ENCODE results near the gene CYP46A1.

The CYP46A1 gene

GRCh38 chr14:99726538-99727095 lies 42.5 kb downstream of the CYP46A1 start:
- in situ Hi-C loops (cut with HindIII; ENCODE audit: low sequenced_read_pairs): loop anchor here (10.0 kb wide), 1 partner anchor 68 kb away; the partner anchor contains the start of gene EML1

GRCh38 chr14:99727096-99727870 lies 43.2 kb downstream of the CYP46A1 start:
- in situ Hi-C loops (cut with HindIII; ENCODE audit: low sequenced_read_pairs): loop anchor here (10.0 kb wide), 1 partner anchor 68 kb away; the partner anchor contains the start of gene EML1

DNA sequence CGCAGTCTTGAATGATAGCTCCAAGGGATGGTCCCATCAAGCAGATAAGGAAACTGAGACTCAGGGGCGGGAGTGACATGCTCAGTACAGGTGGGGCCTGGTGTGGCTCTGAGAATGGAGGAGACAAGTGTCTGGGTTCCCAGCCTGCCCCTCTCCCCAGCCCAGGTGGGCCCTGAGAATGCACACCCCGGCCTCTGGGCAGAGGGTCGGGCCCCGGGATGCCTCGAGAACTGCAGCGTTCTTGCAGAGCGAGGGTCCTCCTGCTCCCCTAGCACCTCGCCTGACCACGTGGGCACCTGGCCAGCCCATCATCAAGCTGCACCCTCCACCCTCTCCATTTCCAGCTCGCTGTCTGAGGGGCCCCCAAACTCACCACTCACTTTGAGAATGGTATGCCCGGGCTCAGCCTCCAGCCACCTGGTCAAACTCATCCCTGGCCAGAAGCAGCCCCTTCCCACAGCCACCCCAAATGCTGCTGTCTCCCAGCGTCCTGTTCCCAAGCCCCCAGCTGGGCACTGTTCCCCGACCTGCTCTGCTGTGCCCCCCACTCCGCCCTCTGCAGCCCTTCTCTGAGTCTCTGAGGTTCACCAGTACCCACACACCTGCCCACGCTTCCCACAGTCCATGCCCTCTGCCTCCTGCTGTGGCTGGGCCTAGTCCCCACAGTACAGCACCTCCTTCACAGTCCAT lies 44.3 kb downstream of the CYP46A1 start:
- in situ Hi-C loops (cut with HindIII; ENCODE audit: low sequenced_read_pairs): loop anchor here (10.0 kb wide), 1 partner anchor 66 kb away; the partner anchor contains the start of gene EML1

- in situ Hi-C loops (cut with HindIII; ENCODE audit: low sequenced_read_pairs): loop anchor here (10.0 kb wide), 1 partner anchor 66 kb away; the partner anchor contains the start of gene EML1
These were observed 44.9 kb downstream of the CYP46A1 start for GRCh38 chr14:99728981-99729451.

GRCh38 chr14:99729991-99730875 lies 46.1 kb downstream of the CYP46A1 start:
- in situ Hi-C loops (cut with HindIII; ENCODE audit: low sequenced_read_pairs): loop anchor here (10.0 kb wide), 1 partner anchor 65 kb away; the partner anchor contains the start of gene EML1

DNA sequence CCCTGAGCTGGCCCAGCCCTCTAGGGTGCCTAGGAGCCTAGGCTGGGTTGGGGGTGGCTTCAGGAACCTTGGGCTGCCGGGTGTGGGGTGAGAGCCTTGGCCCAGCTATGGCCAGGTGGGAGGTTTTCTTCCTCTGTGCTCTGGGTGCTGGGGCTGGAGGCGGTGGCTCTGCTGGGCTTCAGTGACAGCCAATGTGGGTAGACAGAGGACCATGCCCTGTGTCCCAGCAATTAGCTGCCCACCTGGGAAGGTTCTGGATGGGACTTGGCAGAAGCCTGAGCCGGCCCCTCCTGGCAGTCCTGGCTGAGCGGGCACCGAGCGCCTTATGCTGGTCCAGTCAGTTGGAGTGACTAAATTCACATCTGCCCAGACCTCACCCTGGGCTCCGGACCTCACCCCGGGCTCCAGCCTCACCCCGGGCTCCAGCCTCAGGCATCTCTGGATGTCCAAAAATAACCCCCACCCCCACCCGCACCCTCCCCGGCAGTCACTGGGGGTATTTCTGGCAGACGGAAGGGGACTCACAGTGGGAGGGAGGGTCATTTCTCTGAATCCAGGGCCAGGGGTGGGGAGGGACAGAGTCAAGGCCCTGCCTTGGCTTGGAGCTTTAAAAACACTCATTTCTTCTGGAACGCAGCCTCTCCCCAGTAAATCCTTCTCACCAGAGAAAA lies 46.9 kb downstream of the CYP46A1 start:
- in situ Hi-C loops (cut with HindIII; ENCODE audit: low sequenced_read_pairs): no loop called here

- in situ Hi-C loops (cut with HindIII; ENCODE audit: low sequenced_read_pairs): no loop called here
These were observed 47.7 kb downstream of the CYP46A1 start for GRCh38 chr14:99731547-99732435.

GRCh38 chr14:99732436-99733210 lies 48.5 kb downstream of the CYP46A1 start:
- in situ Hi-C loops (cut with HindIII; ENCODE audit: low sequenced_read_pairs): no loop called here

- in situ Hi-C loops (cut with HindIII; ENCODE audit: low sequenced_read_pairs): no loop called here
These were observed 49.1 kb downstream of the CYP46A1 start for GRCh38 chr14:99733211-99733539.

- in situ Hi-C loops (cut with HindIII; ENCODE audit: low sequenced_read_pairs): no loop called here
These were observed 49.7 kb downstream of the CYP46A1 start for GRCh38 chr14:99733540-99734405.

GRCh38 chr14:99734406-99735051 lies 50.4 kb downstream of the CYP46A1 start:
- in situ Hi-C loops (cut with HindIII; ENCODE audit: low sequenced_read_pairs): no loop called here

DNA sequence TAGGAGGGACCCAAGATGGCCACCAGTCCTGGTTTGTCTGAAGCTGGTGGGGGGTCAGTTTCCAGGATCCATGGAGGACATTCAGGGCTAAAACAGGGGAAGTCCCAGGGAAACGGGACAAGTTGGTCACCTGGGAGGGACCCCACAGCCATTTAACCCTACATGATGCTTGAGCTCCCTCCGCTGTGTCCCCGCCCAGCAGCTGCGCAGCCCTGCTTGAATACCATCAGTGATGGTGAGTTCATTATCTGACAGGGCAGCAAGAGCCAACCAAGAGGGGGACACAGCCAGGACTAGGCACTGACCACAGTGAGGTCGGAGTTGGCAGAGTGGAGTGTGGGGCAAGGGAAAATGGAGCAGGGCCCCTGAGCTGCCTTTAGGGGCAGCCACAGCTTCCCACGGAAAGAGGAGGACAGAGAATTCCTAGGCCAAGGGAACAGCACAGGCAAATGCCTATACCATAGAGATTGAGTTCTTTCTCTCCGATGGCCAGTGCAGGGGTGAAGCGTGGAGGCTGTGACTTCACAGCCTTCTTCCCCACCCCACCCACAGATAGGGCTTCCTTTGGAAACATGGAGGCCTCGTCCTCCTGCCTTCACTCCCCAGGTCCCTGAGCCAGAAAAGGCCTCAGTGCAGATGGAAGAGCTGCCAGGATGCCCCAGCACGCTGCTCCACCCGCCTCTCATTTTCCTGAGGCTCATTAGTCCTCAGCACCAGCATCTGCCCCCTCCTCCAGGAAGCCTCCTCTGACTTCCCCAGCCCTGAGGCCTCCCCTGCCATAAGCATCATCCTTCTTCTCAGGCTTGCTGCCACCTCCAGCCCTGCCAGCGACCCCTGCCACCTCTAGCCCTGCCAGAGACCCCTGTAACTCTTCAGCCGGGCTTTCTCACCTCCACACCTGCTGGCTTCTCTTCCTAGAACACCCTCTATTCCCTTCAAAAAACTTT lies 51.4 kb downstream of the CYP46A1 start:
- in situ Hi-C loops (cut with HindIII; ENCODE audit: low sequenced_read_pairs): no loop called here

GRCh38 chr14:99736603-99737371 lies 52.7 kb downstream of the CYP46A1 start:
- in situ Hi-C loops (cut with HindIII; ENCODE audit: low sequenced_read_pairs): no loop called here

DNA sequence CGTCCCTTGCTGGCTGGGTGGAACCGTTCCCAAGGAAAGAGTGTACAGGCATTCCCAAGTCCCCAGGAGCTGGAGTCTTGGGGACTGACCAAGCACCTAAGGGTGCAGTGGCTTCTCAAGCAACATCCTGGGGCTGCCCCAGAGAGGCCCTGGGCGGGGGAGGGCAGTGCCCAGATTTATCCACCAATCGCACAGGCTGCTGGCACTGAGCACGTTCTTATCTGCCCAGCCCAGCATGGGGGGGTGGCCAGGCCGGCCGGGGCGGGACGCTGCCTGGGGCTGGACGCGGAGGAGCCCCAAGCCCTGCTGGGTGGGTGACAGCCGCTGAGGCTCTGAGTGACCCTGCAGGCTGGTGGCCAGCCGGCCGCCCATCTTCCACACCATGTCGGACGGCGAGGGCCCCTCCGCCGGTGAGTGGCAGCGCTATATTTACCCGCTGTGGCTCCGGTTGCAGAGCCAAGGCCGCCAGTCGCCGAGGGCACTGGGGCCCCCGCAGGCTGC lies 53.4 kb downstream of the CYP46A1 start:
- in situ Hi-C loops (cut with HindIII; ENCODE audit: low sequenced_read_pairs): no loop called here

Data from endothelial cell of hepatic sinusoid (primary cell).